ENCODE measurements around the gene NBEA. TPM values are rescaled to one million over a fixed set of nuclear protein-coding genes. Genes with fewer than 3 reads are reported as not detected.

Gene NBEA
- total RNA-seq, 1 experiment from 2014 or later: 4.1 TPM

- TF ChIP-seq REST (IDR thresholded peaks at IDR 0.05; ENCODE audit: low read depth) (no peak), ZNF274 (IDR thresholded peaks at IDR 0.05; ENCODE audit: low read depth, low read length) (no peak)
Measured at GRCh38 chr13:35479038-35479492, 537.0 kb downstream of the NBEA start (continued).

- no TSS peak for BruUV-seq (replicated peaks)
- ChIA-PET RAD21 (ENCODE audit: low non-redundant PET in 1 of 2, low total read pairs in 2 of 2, uncharacterized antibody in 2 of 2, unreplicated experiment in 2 of 2) (no interaction called here), POLR2A (no interaction called here), CTCF (no interaction called here)
- no peaks in the 10 kb centered on the region for H3K9me3 ChIP-seq (ENCODE audit: control insufficient read depth in 1 of 2, insufficient read depth in 1 of 2, low read depth in 1 of 2, low read length in 2 of 2)
- TF ChIP-seq SRF (IDR thresholded peaks at IDR 0.05; ENCODE audit: low read depth): no peak
- no peak for TF ChIP-seq JUND (IDR thresholded peaks at IDR 0.05)
- TF ChIP-seq CBX3 (IDR thresholded peaks at IDR 0.05; ENCODE audit: low read depth): no peak
- no peak for TF ChIP-seq MAX (IDR thresholded peaks at IDR 0.05)
- no peak for TF ChIP-seq FOSL1 (IDR thresholded peaks at IDR 0.05; ENCODE audit: low read depth)
- no peak for TF ChIP-seq CTCF (IDR thresholded peaks at IDR 0.05 in 2 of 3, conservative IDR thresholded peaks at IDR 0.05 in 1 of 3; ENCODE audit: borderline replicate concordance in 1 of 3, insufficient read depth in 1 of 3, low read depth in 2 of 3, low read length in 2 of 3)
- no peak for TF ChIP-seq EZH2phosphoT487 (IDR thresholded peaks at IDR 0.05; ENCODE audit: borderline replicate concordance)
- TF ChIP-seq EZH2 (IDR thresholded peaks at IDR 0.05): no peak
- TF ChIP-seq SP1 (IDR thresholded peaks at IDR 0.05; ENCODE audit: low read depth): no peak
- no peaks in the 10 kb centered on the region for H4K20me1 ChIP-seq (ENCODE audit: insufficient read depth)
- DNase-seq (ENCODE audit: low read depth, low spot score): no peak
- no peaks in the 10 kb centered on the region for H3K36me3 ChIP-seq (ENCODE audit: control insufficient read depth in 1 of 2, insufficient read depth in 2 of 2, low read length in 2 of 2)
- intact Hi-C loops (cut with micrococcal nuclease): no loop called here
- no peak overlapping the region for H3K4me3 ChIP-seq (replicated peaks in 1 of 2; ENCODE audit: low read depth in 1 of 2, low read length in 2 of 2)
- H3K27me3 ChIP-seq (ENCODE audit: insufficient read depth, low read length): no peaks in the 10 kb centered on the region
- no peaks in the 10 kb centered on the region for H3K79me2 ChIP-seq (ENCODE audit: insufficient read depth, low read length)
- H2AFZ ChIP-seq (ENCODE audit: low read depth, low read length, poor library complexity, severe bottlenecking): no peak overlapping the region
- H3K4me2 ChIP-seq (ENCODE audit: low read length): no peak overlapping the region
- H3K9ac ChIP-seq (ENCODE audit: low read length): no peak overlapping the region
- ATAC-seq: no peak
- H3K9me2 ChIP-seq (ENCODE audit: insufficient read depth): no peaks in the 10 kb centered on the region
- no peaks in the 10 kb centered on the region for H3K4me1 ChIP-seq (ENCODE audit: control insufficient read depth in 1 of 2, insufficient read depth in 2 of 2, low read length in 2 of 2)
- H3K27ac ChIP-seq (ENCODE audit: low read depth, low read length): no peak overlapping the region
Measured at GRCh38 chr13:35479706-35480105, 537.6 kb downstream of the NBEA start.
